HG02763 (cell line): Measurements from ENCODE around the gene SLC38A7.
"Not testable (repeated sequence)": the region's sequence is repeated elsewhere in the genome, so short reads cannot be mapped to it uniquely, and the experiment has no call there.

ENCODE experiments used
- ATAC-seq: cut with Tn5 transposase; IDR thresholded peaks from one replicate; pipeline ENCODE4 v1.9.1; 2021; ENCODE audit warnings: mild to moderate bottlenecking, moderate library complexity; ENCODE audit not compliant: unreplicated experiment

The SLC38A7 gene, protein sequence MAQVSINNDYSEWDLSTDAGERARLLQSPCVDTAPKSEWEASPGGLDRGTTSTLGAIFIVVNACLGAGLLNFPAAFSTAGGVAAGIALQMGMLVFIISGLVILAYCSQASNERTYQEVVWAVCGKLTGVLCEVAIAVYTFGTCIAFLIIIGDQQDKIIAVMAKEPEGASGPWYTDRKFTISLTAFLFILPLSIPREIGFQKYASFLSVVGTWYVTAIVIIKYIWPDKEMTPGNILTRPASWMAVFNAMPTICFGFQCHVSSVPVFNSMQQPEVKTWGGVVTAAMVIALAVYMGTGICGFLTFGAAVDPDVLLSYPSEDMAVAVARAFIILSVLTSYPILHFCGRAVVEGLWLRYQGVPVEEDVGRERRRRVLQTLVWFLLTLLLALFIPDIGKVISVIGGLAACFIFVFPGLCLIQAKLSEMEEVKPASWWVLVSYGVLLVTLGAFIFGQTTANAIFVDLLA

DNA sequence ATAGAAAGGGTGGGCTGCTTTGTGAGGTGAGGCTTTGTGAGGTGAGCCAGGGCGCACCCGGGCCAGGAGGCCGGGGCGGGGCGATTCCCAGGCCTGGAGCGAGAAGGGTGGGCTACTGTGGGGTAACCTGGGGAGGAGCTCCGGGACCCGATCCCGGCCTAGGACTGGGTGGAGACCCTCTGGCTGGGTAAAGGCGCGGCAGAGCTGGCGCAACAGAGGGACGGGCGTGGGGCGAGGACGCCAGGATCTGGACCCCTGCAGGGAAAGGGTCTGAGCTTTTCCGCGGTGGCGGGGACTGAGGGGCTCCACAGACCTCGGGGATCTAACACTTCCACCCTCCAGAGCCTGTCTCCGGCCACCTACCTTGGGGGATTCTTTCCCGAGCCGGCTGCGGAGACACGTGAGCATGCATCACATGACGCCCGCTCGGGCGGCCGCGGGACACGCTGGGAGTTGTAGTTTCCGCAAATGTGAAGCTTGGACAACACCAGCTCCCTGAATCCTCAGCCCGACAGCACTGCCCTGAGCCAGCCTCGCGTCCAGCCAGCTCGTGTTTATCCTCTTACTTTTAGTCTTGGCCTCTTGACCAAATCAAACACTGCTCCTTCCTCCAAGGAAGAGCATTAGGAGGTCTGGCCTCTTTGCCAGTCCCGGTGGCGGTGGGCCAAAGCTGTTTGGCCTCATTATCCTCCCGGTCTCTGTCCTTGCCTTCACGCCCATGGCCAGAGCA is at the start of gene SLC38A7:
Gene SLC38A7 (minus strand): TSS at position 417 of the 730 bp plus-strand sequence. CDS start 4,644 bp downstream, outside the sequence.
- ATAC-seq = peak; percentile 97

DNA sequence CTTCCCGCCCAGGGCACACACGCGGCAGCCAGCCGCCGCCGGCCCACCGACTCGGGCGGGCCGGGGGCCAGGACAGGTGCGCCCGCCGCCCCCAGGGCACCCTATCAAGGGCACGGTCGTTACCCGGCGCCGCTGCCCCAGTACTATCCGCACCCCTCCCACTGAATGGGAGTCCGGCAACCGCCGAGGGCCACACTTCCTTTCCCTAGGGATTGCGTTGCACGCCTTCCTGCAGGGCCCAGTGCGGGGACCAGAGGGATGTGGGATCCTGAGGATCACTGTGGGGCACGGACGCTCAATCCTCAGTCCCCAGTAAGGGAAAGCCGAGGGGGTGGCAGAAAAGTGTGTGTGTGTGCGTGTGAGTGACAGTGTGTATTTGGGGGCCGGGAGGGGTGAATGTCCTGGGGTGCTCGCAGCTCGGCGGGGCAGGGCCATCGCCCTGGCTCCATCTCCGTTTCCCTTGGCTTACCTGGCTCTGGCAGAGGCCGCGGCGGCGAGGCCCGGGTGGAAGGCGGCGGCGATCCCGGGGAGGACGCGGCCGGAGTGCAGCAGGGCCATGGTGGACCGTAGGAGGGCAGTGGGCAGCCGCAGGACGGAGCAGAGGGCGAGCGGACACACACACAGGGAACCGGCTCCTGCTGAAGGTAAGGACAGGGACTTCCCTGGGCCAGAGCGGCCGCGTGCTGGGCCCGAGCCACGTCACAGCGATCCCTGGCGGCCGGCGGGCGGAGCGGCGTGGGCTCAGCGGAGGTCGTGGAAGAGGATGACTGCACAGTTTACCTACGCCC is 49.3 kb upstream of the SLC38A7 start, which contains the start of gene GOT2:
Gene GOT2 (minus strand): TSS at position 646 of the 788 bp plus-strand sequence. CDS start 88 bp downstream, at position 558.
- ATAC-seq = peak; percentile 94

DNA sequence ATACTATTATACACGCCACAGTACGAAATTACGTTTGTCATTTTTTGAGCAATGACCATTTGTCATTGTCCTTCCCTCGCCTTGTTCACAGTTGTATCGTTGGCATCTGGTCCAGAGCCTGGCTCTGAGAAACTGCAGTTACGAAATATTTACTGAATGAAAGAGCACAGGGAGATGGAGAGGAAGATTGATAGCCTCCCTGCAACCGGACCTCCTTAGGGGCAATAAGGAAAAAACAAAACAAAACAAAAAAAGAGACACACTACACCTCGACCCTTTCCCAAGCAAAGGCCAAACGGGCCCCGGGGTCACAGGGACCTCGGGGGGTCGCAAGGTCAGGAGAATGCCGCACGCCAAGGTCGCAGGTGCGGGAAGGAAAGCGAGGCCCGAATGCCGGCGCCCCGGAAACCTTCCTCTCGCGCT is 48.7 kb upstream of the SLC38A7 start:
- ATAC-seq = no peak

DNA sequence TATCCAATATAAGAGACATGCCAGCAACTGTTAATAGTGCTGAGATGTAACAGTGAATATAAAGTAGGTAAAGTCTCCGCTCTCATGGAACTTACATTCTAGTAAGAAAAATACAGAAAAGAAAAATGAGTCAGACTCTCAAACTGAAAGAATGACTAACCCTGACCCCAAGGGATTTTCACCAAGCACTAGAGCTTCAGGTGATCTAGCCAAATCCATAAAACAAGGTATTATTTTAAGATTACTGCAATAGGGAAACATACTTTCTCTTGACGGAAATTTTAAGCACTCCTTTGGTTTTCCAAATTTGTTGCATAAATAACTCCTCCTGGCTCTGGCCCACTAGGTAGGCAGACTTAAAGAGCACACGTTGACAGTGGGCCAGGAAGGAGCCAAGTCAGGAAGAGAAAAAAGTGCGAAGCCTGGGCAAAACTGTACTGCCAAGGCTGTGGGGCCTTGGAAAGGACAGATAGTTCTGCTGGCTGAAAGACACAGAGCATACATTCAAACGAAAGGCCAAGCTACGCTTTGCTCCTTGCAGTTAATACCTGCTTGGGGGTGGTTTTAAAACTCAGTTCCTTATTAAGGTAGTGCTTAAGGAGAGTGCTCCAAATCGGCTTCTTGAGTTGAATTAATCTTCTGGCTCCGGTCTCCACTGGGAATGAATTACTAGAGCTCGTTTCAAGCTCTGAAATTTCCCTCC is 48.1 kb upstream of the SLC38A7 start:
- ATAC-seq = peak; percentile 37

DNA sequence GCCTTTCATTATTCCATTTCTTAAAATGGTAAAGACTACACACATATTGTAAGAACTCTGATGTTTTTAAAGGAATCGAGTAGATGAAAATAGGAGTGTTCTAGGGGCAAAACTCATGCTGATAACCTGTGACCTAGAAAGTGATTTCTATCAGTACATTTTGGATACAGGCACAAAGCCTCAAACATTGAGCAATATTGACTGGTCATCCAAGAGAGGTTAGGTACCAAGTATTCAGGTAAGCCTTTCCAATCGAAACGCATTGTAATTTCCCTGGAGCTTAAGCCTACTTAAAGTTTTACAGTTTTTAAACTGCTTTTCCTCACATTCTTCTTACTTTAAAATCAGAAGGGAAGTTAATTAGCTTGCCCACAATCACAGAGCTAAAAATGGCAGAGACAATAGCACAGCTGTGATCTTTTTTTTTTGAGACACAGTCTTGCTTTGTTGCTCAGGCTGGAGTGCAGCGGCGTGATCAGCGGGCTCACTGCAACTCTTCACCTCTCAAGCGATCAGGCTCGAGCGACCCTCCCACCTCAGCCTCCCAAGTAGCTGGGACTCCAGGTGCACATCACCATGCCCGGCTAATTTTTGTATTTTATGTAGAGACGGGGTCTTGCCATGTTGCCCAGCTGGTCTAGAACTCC is 46.3 kb upstream of the SLC38A7 start:
- ATAC-seq = no peak

DNA sequence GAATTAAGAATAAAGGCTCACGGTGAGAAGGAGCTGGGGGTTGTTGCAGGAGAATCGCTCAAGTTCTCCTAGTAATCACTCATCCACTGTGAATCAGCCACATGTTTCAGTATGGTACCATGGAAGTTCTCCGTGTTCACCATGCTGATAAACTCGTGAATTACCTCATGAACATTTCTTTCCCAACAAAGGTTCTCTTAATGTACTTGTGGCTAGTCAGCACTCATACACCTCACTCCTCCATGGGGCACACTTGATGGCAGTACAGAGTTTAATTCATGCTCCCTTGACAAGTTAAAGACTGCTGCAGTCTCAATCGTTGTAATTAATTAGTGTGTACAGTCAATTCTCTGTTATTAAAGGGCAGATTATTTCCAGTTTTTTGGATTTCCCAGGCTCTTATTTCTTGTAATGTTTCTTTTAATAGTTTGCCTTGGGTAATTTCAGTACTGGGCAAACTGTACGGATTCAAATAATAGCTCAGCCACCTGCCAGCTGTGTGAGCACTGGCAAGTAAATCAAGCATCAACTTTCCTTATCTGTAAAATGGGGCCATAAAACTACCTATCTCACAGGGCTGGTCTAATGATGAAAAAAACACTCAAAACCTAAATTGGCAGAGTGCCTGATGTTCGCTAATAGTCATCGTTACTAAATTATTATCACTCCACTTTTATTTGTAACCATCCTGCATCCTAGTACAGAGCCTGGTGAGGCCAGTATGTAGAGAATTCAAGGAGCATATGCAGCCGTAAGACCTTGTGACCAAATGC is 43.4 kb upstream of the SLC38A7 start:
- ATAC-seq = no peak

DNA sequence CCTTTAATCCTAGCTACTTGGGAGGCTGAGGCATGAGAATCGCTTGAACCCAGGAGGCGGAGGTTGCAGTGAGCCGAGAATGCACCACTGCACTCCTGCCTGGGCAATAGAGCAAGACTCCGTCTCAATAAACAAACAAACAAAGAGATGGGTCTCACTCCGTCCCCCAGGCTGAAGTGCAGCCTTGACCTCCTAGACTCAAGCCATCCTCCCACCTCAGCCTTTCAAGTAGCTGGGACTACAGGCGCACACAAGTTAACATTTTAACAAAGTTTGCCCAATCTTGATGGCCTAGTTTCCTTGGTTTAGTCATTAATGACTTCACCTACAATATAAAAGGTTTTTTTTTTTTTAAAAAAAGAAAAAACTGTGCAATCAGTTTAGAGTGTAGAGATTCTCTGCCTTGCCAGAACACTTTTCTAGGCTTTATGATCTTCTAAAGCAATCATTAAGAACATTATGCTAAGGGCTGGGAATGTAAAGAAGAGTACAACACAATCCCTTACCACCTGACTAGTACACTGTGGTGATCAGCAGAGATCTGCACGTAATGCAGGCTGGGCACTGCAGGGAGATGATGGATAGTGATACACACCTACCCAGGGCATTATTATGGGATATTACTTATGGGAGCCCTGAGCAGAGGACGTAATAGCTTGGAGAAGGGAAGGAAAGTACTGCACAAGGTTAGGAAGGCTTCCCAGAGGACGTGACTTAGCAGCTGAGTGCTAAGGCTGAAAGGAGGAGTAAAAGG is 42.6 kb upstream of the SLC38A7 start:
- ATAC-seq = no peak

DNA sequence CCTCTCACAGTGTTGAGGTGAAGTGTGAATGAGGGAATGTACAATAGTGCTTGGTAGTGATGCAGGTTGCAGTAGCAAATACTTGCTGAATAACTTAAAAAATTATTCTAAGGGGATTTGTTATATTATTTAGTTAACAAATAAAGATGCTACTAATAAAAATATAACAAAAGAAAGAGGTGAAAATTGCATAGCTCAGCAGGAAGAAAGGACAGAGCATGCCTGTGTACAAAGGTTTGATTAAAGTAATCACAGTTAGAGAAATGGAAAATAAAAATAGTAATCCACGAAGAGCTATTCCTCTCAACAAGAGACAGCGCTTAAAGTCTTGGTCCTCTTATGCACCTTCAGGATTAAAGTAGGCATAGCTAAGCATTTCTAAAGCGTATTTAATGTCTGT is 38.5 kb upstream of the SLC38A7 start:
- ATAC-seq = no peak

DNA sequence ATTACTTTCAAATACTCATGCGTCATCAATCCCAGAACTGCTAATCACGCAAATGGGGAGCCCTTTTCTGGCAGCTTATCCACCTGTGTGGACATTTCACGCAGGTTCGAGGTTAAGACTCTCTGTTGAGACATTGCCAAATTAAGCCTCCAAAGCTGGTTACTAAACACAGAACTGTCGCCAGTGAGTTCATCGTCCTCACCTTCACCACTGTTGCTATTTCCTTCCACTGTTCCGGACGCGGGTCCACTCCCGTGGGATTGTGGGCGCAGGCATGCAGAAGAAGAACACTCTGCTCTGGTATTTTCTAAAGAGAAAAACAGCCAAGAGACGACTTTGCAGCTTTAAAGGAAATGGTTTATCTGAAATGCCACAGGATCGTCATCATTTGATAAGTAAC is 33.4 kb upstream of the SLC38A7 start:
- ATAC-seq = no peak

DNA sequence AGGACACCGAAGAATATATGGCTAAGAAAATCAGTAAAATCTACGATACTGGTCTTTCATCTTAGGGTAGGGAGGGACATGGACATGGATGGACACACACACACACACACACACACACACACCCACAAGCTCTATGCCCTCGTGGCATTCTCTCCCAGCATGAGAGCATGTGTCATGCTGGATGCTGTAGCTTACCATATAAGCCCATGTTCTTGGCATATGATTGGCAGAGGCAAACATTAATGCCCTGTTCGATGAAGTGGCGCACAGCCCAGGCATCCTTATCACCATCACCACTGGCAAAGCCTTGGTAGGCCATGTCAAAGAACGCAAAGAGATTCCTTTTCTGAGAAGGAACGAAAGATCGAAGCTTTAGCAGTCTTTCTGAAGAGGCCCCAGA is 31.9 kb upstream of the SLC38A7 start:
- ATAC-seq = no peak

DNA sequence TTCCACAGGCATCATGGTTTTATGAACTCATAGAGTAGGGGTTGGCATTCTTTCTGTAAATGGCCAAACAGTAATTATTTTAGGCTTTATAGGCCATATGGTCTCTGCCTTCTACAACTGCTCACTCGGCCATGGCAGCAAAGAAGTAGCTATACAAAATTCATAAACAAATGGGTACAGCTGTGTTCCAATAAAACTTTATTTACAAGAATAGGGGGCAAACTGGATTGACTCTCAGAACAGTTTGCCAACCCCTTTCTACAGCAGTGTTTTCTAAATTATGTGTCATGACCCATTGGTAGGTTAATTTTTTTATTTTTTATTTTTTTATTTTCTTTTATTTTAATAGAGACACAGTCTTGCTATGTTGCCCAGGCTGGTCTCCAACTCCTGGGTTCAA is 29.2 kb upstream of the SLC38A7 start:
- no peak for ATAC-seq

DNA sequence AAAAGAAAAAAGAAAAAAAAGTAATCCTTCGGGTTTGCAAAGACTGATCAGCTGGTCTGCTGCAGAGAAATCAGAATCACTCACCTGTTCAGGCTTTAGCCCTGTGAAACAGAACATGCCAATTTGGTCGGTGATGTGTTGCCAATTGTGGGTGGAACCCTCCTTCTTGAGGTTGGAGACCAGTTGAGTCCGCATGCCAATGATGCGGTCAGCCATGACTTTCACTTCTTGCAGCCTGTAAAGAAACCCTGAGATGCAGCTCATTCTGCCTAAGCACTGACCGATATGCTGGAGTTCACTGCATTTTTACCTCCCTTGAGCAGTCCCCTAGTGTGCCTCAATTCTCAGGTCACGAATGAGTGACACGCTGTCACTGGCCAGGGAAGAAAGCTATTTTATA is 24.8 kb upstream of the SLC38A7 start:
- ATAC-seq = no peak

DNA sequence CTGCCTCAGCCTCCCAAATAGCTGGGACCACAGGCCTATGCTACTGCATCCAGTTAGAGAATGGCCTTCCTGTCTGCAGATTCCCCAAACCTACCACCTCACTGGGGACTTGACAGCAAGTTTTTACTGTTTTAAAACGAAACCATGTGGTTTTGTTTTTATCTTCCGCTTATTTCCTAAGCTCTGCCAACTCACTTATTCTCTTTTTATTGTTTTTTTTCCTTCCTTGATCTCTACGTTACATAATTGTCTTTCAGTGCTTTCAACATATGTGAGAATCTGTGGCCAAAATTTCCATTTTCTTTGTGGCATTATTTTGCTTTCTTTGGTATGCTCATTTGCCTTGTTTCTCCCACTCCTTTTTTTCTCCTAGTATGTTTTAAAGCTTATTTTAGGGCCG is 14.6 kb upstream of the SLC38A7 start:
- ATAC-seq = no peak

DNA sequence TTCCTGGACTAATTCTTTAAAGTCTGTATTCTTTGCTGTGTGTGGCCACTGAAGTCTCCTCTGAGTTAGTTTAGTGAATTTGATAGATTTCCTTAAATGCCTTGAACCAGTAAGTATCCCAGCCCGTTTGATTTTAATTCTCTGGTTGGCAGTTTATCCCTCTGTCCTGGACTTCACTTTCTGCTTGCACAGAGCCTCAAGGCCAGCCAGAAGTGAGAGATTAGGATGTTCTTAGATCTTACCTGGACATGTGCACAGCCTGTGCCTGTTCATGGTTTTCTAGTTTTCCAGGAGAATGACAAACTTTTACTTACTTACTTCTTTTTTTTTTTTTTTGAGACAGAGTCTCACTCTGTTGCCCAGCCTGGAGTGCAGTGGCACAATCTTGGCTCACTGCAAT is 10.8 kb upstream of the SLC38A7 start:
- no peak for ATAC-seq

DNA sequence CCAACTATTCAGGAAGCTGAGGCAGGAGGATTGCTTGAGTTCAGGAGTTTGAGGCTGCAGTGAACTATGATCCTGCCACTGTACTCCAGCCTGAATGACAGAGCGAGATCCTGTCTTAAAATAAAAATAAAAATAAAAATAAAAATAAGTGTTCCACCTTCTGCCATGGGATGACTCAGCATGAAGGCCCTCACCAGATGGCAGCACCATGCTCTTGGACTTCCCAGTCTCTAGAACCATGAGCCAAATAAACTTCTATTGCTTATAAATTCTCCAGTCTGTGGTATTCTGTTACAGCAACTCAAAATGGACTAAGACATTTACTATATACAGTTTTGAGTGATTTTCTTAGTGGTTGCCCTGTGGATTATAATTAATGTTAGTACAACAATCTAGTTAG is 7.9 kb upstream of the SLC38A7 start:
- ATAC-seq = no peak

DNA sequence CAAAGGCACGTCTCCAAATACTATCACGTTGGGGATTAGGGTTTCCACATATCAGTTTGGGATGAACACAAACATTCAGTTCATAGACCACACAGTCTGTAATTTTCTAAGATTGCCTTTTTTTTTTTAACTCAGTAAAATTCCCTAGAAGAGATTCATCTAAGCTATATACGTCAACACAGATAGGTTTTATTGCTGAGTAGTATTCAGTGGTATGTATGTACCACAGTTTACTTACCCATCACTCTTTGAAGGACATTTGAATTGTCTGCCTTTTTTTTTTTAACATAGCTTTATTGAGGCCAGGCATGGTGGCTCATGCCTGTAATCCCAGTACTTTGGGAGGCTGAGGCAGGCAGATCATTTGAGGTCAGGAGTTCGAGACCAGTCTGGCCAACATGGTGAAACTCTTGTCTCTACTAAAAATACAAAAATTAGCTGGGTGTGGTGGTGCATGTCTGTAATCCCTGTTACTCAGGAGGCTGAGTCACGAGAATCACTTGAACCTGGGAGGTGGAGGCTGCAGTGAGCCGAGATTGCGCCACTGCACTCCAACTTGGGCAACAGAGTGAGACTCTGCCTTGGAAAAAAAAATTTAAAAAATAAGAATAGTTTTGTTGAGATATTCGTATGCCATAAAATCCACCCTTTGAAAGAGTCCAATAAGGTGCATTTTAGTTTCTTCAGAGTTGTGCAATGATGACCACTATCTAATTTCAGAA is 2.6 kb upstream of the SLC38A7 start:
- ATAC-seq = not testable (repeated sequence)

DNA sequence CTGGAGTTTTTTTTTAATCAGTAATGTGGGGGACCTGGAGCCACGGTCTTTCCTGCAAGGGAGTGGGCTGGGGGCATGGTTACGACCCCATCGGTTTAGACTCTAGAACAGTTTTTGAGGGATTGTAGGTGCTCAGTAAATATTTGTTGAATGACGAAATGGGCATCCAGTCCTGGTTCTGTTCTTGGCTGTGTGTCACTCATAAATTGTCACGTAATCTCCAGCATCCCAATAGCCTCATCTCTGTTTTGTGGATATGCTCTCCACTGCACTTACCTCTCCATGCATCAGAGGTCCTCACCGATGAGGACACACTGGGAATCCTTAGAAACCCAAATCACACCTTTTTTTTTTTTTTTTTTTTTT is 497 bp upstream of the SLC38A7 start:
- ATAC-seq = no peak

DNA sequence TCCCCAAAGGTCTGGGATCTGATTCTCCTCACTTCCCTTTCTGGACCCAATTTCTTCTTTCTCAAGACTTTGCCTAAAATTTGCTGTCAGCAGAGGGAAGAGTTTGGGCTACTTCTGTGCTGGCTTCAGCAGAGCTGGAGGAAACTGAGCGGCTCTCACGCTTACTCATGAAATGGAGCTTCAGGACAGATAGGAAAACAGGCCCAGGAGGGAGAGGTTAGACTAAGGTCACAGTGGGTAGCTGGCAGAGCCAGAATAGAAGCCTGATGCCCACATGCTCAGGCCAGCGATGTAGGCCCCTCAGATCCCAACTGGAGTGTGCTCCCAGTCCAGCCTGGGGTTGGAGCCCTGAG is 593 bp downstream of the SLC38A7 start:
- ATAC-seq = no peak
